Activated naive CD4-positive, alpha-beta T cell treated with anti-CD3 and anti-CD28 coated beads for 36 hours (primary cell): ENCODE data around the gene COL18A1. TPM values are rescaled to one million over a fixed set of nuclear protein-coding genes. Genes with fewer than 3 reads are reported as not detected.

Experiments
- CTCF ChIA-PET: fragments of 350-600 bp; sonication (Branson Sonifier 250); formaldehyde crosslinking; loops from one replicate; lab custom pipeline; 2021; ENCODE audit warnings: antibody characterized with exemption; lab: Charles Lee
- DNase-seq: peaks from one replicate; pipeline ENCODE4 v3.0.0-alpha.2; 2020
- H3K27ac Mint-ChIP-seq: one replicate; pipeline ENCODE4 v1.8.0; 2021; ENCODE audit warnings: mild to moderate bottlenecking, mixed read lengths
- H3K27me3 Mint-ChIP-seq: one replicate; pipeline ENCODE4 v1.8.0; 2021; ENCODE audit warnings: low read depth, mixed read lengths
- H3K36me3 Mint-ChIP-seq: one replicate; pipeline ENCODE4 v1.8.0; 2021; ENCODE audit warnings: low read depth, mixed read lengths
- H3K4me1 Mint-ChIP-seq: one replicate; pipeline ENCODE4 v1.8.0; 2021; ENCODE audit warnings: low read depth, mixed read lengths
- H3K4me3 Mint-ChIP-seq: one replicate; pipeline ENCODE4 v1.8.0; 2021; ENCODE audit warnings: mild to moderate bottlenecking, moderate library complexity, mixed read lengths
- H3K9me3 Mint-ChIP-seq: one replicate; pipeline ENCODE4 v1.8.0; 2021; ENCODE audit warnings: mixed read lengths
- intact Hi-C: fragments of 100-400 bp; cut with micrococcal nuclease; formaldehyde crosslinking; loops from one replicate; pipeline ENCODE4 v1.15.1; 2023
- total RNA-seq, 2 experiments: library from RNA; stranded (reverse); gene quantifications; one replicate each; pipeline ENCODE4 v1.2.3, GENCODE V29; 2021

The COL18A1 gene
- total RNA-seq, 2 experiments from 2014 or later: 10.3 to 12.6 TPM

DNA sequence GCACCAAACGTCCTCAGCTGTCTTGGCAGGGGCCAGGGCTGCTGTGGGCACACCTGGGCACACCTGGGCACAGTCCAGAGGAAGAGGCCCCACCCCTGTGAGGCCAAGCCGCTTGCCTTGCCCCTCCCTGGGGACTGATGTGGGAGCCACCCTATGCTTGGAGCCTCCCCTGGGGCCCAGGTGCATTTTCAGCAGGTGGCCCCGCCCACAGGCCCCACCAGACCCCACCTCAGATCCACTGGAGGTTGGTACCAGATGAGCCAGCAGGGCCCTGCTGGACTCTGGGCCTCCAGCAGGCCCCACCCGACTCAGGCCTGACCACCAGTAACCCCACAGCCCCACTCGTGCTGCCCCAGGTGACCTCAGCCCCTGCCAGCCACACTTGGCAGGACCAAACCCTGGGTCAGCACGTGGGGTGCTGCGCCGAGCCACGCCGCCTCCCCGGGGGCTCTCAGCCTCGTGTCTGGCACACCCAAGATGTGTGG lies 128.4 kb downstream of the COL18A1 start:
- peaks cover 23% of the 10 kb centered on the region for H3K4me1 Mint-ChIP-seq
- CTCF ChIA-PET: no interaction called here
- no peak overlapping the region for H3K27ac Mint-ChIP-seq
- H3K36me3 Mint-ChIP-seq: peaks cover 21% of the 10 kb centered on the region
- no peaks in the 10 kb centered on the region for H3K27me3 Mint-ChIP-seq
- no peak for DNase-seq
- no peaks in the 10 kb centered on the region for H3K9me3 Mint-ChIP-seq
- intact Hi-C loops: no loop called here
- no peak overlapping the region for H3K4me3 Mint-ChIP-seq

DNA sequence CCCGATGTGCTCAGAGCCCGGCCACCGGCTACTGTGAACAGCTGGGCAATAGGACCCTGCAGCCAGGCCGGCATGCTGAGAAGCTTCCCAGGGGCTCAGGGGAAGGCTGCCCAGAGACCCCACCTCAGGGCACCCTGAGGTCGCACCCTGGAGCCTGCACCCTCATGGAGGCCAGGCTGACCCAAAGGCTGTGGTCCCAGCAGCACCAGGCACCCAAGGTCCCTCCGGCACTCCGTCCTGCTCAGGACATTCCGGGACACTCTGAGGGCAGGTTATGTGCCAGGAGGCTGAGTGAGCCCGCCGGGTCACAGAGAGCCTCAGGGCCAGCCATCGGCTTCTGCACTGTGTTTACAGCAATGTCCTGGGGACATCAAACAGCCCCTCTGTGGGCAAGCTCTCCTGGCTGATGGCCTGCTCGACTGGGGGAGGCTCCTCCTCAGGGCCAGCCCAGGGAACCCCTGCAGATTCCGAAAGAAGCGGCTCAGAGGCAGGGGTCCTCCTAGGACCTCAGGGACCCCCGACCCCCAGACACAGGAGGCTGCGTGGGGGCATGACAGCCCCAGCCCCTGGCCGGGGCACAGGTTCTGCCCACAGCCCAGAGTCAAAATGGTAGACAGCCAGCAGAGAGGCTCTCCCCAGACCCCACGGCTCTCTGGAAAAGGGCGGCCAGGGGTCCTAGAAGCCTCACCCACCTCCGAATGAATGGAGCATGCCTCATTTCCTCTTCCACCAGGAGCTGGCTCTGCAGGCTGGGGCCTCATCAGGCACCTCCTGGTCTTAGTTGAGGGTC lies 129.1 kb downstream of the COL18A1 start:
- no peak overlapping the region for H3K27ac Mint-ChIP-seq
- H3K9me3 Mint-ChIP-seq: no peaks in the 10 kb centered on the region
- intact Hi-C loops: no loop called here
- no peak overlapping the region for H3K4me3 Mint-ChIP-seq
- H3K4me1 Mint-ChIP-seq: peaks cover 25% of the 10 kb centered on the region
- DNase-seq: no peak
- H3K27me3 Mint-ChIP-seq: no peaks in the 10 kb centered on the region
- peaks cover 21% of the 10 kb centered on the region for H3K36me3 Mint-ChIP-seq
- CTCF ChIA-PET: no interaction called here

DNA sequence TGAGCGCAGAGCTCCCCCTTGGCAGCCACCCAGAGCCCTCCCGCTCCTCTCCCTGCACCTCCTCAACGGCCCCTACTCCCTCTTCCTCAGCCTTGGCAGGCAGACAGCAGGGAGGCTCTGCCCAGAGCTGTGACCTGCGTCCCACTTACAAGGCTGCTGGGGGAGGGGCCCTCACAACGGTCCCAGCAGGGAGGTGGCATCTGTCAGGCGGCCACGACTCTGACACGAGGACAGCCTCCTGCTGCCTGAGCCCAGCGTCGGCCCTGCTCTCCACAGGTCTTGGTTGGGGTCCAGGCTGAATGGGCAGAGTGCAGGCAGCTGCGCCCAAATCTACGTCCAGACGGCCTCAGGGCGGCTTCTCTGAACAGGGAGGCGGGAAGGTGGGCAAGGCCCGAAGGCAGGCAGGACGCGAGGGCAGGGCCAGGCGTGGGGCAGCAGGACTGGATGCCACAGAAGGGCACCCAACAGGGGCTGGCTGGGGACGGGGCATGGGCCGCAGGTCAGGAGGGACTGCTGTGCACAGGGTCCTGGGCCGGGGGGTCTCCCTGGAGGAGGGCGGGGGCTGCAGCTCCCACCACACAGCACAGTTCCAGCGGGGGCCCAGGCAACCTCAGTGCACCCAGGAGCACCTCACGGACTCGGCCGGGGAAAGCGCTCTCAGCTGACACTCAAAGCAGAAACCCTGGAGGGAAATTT lies 129.8 kb downstream of the COL18A1 start:
- no peak overlapping the region for H3K4me3 Mint-ChIP-seq
- H3K9me3 Mint-ChIP-seq: no peaks in the 10 kb centered on the region
- CTCF ChIA-PET: no interaction called here
- peaks cover 21% of the 10 kb centered on the region for H3K36me3 Mint-ChIP-seq
- no peak for DNase-seq
- H3K27ac Mint-ChIP-seq: no peak overlapping the region
- H3K4me1 Mint-ChIP-seq: peaks cover 30% of the 10 kb centered on the region
- H3K27me3 Mint-ChIP-seq: no peaks in the 10 kb centered on the region
- intact Hi-C loops: no loop called here

DNA sequence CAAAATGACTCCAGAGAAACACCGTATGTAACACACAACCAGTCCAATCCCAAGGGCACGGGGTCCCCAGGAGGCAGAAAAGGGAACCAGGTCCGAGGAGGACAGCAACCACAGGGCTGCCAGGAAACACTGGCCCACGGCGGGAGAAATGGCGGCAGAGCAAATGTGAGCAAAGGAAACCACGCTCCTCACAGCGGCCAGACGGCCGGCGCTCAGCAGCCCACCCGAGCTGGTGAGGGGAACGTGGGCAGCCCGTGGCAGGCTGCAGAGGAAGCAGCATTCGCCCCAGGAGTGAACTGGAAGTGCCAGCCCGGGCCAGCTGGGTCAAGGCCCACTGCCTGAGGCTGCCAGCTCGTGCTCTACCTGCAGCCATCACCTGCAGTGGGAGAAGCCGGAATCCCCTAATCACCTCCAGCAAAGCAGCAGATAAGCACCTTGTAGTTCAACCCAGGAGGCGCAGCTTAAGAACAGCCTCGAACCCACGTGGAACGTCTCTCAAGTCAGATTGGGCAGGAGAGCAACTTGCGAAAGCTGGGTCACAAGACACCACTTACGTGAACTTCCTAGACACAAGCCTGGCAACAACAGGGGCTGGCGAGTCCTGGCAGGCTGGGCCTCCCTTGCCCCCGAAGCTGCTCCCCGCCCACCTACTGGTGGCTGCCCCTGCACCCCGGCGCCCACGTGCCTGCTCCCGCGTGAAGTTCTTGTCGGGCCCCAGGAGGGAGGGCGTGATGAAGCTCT lies 130.5 kb downstream of the COL18A1 start:
- Mint-ChIP-seq H3K36me3 (peaks cover 21% of the 10 kb centered on the region), H3K4me3 (no peak overlapping the region), H3K9me3 (no peaks in the 10 kb centered on the region), H3K27me3 (no peaks in the 10 kb centered on the region), H3K27ac (no peak overlapping the region), H3K4me1 (peaks cover 36% of the 10 kb centered on the region)
- intact Hi-C loops: no loop called here
- CTCF ChIA-PET: no interaction called here
- no peak for DNase-seq

DNA sequence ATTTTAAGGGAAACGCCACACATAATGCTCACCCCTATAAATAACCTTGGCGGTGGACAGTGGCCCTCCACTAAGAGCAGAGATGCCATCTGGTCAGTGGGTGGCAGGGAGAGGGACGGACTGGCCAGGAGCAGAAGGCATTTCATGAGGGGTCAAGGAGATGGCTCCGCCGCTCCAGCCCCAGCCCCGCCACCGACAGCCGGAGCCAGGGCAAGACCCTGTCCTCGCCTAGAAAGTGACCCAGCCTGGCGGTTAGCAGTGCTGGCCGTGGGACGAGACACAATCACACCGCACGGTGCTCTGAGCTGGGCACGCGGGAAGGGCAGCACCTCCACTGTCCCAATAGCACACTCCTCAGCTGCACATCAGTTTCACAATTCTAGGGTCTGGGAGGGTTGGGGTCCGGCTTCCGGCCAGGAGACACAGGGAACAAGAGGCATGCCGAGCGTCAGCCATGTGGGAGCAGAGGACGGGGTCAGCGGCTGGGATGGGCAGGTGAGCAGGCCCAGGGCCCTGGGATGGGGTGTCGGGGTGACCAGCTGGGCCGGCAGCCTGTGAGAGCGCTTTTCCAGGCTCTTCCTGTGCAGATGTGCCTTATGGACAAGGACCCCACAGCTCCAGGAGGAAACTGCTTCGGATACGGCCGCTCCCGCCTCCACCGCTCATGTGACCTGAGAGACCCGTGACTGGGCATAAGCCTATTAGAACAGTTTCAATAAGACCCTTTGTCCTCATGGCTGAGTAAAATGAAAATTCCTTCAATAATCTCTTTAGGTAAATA lies 131.5 kb downstream of the COL18A1 start:
- Mint-ChIP-seq H3K4me1 (peaks cover 42% of the 10 kb centered on the region), H3K4me3 (no peak overlapping the region), H3K36me3 (peaks cover 24% of the 10 kb centered on the region), H3K27ac (no peak overlapping the region), H3K27me3 (no peaks in the 10 kb centered on the region), H3K9me3 (no peaks in the 10 kb centered on the region)
- CTCF ChIA-PET: no interaction called here
- no peak for DNase-seq
- intact Hi-C loops: no loop called here

DNA sequence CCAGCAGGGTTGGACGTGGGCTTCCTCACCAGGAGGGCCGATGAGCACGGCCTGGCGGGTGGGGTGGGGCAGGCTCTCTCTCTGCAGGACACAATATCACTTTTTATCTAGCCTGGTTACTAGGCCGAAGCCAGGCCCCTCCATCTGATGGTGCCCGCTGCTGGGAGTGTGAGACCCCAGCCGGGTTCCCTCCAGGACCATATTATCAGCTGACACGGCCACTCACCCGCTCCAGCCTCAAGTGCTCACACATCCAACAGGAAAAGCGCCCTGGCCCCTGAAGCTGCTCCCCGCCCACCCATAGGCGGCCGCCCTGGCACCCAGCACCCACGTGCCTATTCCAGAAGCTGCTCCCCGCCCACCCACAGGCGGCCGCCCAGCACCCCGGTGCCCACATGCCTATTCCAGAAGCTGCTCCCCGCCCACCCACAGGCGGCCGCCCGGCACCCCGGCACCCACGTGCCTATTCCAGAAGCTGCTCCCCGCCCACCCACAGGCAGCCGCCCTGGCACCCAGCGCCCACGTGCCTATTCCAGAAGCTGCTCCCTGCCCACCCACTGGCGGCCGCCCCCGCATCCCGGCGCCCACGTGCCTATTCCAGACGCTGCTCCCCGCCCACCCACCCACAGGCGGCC lies 132.3 kb downstream of the COL18A1 start:
- intact Hi-C loops: no loop called here
- Mint-ChIP-seq H3K4me3 (no peak overlapping the region), H3K27me3 (no peaks in the 10 kb centered on the region), H3K4me1 (peaks cover 42% of the 10 kb centered on the region), H3K36me3 (peaks cover 19% of the 10 kb centered on the region), H3K27ac (no peak overlapping the region), H3K9me3 (no peaks in the 10 kb centered on the region)
- no peak for DNase-seq
- CTCF ChIA-PET: no interaction called here

DNA sequence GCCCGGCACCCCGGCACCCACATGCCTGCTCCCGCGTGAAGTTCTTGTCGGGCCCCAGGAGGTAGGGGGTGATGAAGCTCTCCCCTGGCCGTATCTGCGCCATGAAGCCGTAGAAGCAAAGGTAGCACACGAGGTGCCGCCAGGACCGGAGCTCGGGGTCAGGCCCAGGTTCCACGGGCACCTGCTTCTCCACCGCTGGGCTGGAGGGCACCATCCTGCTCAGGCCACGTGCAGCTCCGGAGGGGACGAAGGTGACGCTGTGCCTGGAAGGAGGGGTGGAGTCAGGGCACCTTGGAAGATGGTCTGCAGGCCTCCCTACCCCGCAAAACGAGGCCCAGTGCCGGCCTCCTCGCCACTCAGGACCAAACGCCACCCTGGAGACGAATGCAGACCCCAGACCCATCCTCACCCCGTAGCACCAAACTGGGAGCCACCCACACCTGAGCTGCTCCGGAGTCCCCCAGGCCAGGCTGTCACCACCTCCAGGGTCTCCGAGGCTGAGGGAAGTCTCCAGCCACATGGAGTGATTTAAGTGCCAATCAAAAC lies 132.9 kb downstream of the COL18A1 start:
- CTCF ChIA-PET: no interaction called here
- peaks cover 39% of the 10 kb centered on the region for H3K4me1 Mint-ChIP-seq
- H3K27ac Mint-ChIP-seq: no peak overlapping the region
- no peaks in the 10 kb centered on the region for H3K27me3 Mint-ChIP-seq
- H3K36me3 Mint-ChIP-seq: peaks cover 13% of the 10 kb centered on the region
- H3K9me3 Mint-ChIP-seq: no peaks in the 10 kb centered on the region
- DNase-seq: no peak
- intact Hi-C loops: no loop called here
- H3K4me3 Mint-ChIP-seq: no peak overlapping the region

DNA sequence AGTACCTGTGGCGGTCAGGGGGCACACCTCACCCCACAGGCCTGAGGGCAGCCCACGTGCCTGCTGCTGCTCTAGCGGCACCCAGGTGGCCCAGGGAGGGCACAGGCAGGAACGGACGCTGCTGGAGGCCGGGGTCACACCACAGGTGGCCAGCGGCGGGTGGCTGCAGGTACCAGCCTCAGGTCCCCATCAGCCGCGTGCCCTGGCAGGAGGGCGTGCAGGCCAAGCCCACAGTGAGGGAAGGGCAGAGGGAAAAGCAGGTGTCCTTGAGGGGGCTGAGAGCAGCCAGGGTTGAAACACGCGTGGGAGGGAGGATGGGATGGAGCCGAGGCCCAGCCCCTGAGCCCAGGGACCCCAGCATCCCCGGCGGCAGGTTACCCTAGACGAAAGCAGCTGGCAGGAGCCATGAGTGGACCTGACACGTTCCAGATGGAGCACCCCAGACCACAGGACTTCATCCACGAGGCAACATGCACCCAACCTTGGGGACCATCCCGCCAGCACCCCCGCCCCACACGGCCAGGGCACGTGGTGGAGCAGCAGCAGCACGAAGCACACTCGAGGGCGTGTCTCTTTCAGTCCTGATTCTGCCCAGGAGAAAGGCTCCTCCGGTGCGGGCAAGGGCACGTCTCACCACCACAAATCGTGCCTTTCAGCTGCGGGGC lies 133.5 kb downstream of the COL18A1 start:
- no peak for DNase-seq
- intact Hi-C loops: no loop called here
- Mint-ChIP-seq H3K27me3 (no peaks in the 10 kb centered on the region), H3K4me3 (no peak overlapping the region), H3K27ac (no peak overlapping the region), H3K9me3 (no peaks in the 10 kb centered on the region), H3K36me3 (peaks cover 13% of the 10 kb centered on the region), H3K4me1 (peaks cover 36% of the 10 kb centered on the region)
- CTCF ChIA-PET: no interaction called here

DNA sequence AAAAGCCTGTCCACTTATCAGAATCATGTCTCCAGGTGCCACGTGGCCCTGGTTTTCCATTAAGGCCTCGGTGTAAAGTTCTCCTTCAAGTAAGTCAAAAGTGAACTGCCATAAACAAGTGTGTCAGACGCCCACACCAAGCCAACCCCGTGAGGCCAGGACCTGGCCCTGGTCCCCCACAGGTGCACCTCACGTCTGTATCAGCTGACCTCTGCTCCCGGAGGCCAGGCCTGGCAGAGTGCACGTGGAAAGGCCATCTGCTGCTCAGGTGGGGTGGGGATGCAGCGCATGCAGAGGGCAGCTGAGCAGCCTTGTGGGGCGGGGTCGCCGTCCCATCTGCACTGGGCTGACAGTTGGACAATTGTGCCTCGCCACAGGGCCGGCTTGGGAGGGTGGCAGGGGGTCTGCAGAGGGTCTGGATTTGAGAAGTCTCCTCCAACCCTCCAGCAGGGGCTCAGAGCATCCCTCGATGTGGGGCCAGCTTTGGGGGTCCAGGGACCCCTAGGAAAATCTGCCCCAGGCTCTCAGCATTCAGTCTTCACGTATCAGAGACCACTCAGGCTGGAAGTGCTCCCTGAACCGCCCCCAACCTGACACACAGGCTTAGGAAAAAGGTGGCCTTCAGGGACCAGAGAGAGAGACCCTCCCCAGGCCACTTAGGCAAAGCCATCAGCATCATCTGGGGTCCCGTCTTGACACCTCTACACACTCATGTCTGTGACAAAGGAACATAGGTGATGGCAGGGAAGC lies 134.3 kb downstream of the COL18A1 start:
- peak; percentile 3 for DNase-seq
- H3K4me1 Mint-ChIP-seq: peaks cover 32% of the 10 kb centered on the region
- peaks cover 11% of the 10 kb centered on the region for H3K36me3 Mint-ChIP-seq
- H3K4me3 Mint-ChIP-seq: no peak overlapping the region
- CTCF ChIA-PET: no interaction called here
- no peaks in the 10 kb centered on the region for H3K27me3 Mint-ChIP-seq
- no peaks in the 10 kb centered on the region for H3K9me3 Mint-ChIP-seq
- no peak overlapping the region for H3K27ac Mint-ChIP-seq
- intact Hi-C loops: no loop called here

GRCh38 chr21:45539796-45540600 lies 135.0 kb downstream of the COL18A1 start:
- H3K4me1 Mint-ChIP-seq: peaks cover 27% of the 10 kb centered on the region
- H3K36me3 Mint-ChIP-seq: peaks cover 11% of the 10 kb centered on the region
- intact Hi-C loops: no loop called here
- DNase-seq: peak; percentile 5
- CTCF ChIA-PET: no interaction called here
- peak overlapping the region; percentile 74 for H3K4me3 Mint-ChIP-seq
- H3K27ac Mint-ChIP-seq: peak overlapping the region; percentile 50
- H3K9me3 Mint-ChIP-seq: no peaks in the 10 kb centered on the region
- H3K27me3 Mint-ChIP-seq: no peaks in the 10 kb centered on the region
